GM18868 (cell line): ENCODE data around the gene LRRC8C.

Source experiments
- ATAC-seq: cut with Tn5 transposase; IDR thresholded peaks from one replicate; pipeline ENCODE4 v1.9.1; 2021; ENCODE audit warnings: mild to moderate bottlenecking, moderate library complexity; ENCODE audit not compliant: unreplicated experiment

Gene LRRC8C

DNA sequence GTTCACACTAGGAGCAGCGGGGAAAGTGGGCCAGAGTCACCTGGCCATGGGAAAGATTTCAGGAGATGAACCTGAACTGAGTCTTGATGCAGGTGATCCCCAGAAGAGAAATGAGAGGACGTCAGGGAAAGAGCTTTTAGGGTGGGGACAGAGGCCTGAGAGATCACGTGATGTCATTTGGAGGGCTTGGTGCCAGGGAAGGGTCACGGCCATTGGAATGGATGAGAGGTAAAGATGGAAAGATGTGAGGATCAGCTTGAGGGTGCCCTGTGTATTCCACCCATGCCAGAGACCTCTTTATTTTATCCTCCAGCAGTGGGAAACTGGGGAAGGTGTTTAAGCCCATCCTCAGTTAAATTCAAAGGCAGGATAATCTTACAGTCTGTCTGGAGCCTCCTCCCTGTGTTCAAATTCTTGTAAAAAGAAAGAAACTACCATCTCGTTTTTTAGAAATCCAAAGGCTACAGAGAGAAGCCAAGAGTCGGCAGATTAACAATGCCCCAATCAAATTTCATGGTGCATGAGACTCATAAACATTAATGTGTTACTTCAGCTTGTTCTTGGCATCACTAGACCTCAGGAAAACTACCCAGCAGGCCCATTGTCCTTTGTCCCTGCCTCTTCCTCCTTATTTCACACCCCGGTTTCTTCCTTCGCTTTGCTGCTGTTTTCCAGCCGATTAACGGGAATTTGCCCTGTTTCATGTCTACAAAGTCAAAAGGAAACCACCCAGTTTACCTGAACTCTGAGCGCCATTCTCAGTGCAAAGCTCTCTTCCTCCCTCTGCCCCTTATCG is 94.8 kb downstream of the LRRC8C start:
- ATAC-seq: no peak

DNA sequence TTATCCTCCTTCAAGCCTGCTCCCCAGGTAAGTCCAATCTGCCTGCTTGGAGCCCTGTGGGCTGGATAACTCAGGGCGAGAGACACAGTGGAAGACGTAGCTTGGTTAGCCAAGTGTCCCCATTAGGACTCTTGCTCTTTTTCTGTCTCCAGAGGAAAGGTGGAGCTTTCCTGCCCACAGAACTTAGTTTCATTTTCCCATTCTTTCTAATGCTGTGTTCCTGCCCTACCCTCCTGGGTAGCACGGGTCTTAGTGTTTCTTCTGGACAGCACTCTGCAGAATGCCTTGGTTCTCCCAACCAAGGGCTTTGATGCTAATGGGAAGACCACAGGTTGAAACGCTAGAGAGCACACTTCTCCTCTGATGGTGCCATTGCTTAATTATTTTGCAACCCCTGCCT is 95.5 kb downstream of the LRRC8C start:
- ATAC-seq: no peak

- no peak for ATAC-seq
These were observed 99.3 kb downstream of the LRRC8C start for GRCh38 chr1:89732206-89732605.

DNA sequence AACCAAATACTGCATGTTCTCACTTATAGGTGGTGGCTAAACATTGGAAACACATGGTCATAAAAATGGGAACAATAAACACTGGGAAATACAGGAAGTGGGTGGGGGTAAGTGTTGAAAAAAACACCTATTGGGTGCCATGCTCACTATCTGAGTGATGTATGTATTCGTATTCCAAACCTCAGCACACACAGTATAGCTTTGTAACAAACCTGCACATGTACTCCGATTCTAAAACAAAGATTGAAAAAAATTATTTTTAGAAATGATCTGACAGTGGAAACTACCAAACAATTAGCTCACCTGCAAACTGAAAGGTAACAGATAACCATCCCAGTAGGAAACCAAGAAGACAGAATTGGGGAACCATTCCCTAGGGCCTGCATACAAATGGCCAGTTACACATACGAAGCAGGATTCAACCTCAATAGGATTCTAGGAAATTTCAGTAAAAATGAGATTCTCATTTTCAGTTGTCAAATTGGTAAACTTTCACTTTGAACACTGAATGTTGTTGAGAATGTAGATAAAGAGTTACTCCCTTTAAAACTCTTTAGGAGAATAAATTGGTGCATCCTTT is 99.8 kb downstream of the LRRC8C start:
- no peak for ATAC-seq

GRCh38 chr1:89733748-89734147 is 100.8 kb downstream of the LRRC8C start:
- ATAC-seq: no peak

GRCh38 chr1:89734442-89734841 is 101.5 kb downstream of the LRRC8C start:
- ATAC-seq: no peak

DNA sequence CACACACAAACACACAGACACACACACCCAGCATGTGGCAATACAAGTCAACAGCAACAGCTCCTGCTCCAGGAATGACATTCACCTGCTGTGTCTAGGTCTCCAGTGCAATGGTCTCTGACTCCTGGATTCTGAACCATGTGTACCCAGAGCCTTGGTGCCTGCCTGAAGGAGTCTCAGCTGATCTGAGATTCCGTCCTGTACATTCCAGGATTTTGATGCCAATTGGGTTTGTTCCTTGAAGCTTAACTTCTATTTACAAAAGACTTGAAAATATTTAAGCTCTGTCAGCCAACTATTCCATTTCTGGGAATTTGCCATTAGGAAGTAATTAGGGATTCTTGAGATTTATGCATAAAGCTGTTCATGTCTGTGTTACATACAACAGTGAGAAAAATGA is 102.6 kb downstream of the LRRC8C start:
- ATAC-seq: no peak

DNA sequence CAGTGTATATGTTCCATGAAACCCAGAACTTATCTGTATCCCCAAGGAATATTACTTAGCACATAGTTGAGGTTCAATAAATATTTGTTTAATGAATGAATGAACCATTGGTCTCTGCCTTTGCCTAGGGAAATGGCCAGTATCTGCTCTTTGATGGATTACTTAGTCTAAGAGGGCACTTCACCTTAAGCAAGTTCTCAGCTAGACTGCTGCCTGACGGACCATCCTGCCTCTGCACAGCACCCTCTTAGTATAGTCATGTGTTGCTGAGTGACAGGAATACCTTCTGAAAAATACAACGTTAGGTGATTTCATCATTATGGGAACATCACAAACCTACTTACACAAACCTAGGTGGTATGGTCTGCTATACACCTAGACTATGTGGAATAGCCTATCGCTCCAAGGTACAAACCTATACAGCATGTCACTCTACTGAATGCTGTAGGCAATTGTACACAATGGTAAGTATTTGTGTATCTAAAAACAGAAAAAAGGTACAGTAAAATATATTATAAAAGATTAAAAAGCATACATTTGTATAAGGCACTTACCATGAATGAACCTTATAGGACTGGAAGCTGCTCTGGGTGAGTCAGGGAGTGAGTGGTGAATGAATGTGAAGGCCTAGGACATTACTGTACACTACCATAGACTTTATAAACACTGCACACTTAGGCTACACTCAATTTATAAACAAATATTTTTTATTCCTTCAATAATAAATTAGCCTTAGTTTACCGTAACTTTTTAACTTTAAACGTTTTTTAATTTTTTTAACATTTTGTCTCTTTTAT is 104.2 kb downstream of the LRRC8C start:
- ATAC-seq: no peak

DNA sequence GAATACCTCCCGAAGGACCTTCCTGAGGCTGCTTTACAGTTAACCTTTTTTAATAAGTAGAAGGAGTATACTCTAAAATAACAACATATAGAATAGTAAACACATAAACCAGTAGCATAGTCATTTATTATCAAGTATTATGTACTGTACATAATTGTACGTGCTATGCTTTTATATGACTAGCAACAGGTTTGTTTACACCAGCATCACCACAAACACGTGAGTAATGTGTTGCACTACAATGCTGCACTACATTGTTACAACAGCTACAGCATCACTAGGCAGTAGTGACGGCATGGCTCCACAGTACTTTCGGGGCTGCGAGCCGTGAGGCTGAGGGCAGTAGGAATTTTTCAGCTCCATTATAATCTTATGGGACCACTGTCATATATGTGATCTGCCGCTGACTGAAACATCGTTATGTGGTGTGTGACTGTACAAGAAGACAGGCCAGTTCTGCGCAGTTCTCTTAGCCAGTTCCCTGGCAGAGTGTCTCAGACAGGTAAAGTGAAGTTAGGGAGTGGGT is 105.1 kb downstream of the LRRC8C start:
- ATAC-seq: no peak

DNA sequence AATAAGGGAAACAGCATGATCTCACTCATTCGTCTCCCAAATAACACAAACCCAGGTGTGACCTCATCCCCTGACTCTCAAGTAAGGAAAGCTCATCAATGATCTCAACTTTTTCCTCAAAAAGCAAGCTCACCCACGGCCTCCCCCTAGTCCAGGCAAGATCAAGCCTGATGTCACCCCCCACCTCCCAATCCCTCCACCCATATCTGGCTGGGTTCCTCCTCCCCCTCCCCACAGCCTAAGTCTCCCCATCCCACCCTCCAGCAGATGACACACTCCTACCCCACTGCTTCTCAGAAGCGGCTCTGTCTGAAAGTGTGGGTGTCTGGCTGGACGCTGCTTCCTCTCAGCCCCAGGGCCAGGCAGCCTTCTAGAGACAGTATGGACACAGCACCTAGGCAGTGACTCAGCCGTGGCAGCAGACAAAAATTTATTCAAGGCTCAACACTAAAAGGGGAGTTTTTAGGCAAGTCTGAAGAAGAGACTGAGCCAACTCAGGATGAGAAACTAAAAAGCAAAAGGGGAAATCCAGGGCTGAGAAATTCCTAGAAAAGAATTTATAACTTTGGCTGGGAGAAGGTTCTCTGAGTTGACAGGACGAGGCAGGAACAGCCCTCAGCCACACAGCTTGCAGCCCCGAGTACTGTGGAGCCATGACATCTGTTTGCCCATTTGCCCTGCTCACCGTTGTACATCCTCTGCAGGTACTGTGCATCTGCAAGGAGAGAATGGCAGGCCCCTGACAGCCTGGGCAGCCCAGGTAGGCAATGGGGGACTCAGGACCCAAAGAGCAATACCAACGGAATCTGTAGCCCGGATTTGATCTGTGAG is 106.3 kb downstream of the LRRC8C start:
- ATAC-seq: peak; percentile 82

DNA sequence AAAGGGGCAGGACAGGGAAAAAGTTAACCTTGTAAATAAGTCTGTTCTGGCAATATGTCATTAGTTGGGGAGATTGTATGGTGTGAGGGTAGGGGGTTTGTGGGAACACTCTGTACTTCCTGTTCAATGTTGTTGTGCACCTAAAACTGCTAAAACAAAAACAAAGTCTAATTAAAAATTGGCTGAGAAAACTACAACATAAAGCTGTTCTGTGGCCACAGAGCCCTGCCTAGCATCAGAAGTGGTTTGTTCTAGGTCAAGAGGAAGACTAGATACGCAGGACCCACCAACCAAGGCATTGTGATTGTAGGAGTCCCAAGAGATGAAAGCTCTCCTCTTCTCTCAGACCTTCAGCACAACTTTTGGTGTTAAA is 106.9 kb downstream of the LRRC8C start:
- no peak for ATAC-seq

DNA sequence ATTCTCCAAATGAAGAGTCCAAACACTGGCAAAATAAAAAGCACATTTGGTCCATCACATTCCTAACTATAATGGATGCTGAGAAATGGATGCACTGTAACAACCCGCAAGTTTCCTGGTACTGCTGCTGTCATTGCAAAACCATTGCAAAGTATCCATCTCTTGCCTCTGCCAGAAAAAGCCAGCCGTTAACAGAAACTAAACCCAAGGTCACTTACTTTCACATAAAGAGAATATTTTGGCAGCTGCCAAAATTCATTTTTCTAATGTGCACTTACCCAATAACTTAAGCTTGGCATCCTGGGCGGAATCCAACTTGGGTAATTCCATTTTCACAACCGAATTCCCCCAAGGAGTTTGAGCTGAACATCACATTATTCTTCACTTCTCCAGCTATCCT is 110.9 kb downstream of the LRRC8C start:
- ATAC-seq: no peak

GRCh38 chr1:89746424-89747149 is 113.7 kb downstream of the LRRC8C start:
- ATAC-seq: no peak

GRCh38 chr1:89753761-89754160 is 120.8 kb downstream of the LRRC8C start:
- no peak for ATAC-seq

DNA sequence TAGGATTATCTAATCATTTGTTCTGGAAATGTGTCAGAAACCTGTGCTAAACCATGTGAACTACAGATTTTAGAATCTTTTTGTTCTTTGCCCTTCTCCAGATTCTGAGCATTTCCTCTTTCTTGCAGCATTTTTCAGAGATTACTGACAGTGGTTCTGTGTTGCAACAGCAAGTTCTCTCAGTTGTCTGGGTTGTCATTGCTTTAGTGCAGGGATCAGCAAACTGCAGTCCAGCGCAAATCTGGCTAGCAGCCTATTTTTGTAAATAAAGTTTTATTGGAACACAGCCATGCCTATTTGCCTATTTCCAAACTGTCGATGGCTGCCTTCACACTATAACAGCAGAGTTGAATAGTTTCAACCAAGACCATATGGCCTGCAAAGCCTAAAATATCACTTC is 121.6 kb downstream of the LRRC8C start:
- no peak for ATAC-seq

DNA sequence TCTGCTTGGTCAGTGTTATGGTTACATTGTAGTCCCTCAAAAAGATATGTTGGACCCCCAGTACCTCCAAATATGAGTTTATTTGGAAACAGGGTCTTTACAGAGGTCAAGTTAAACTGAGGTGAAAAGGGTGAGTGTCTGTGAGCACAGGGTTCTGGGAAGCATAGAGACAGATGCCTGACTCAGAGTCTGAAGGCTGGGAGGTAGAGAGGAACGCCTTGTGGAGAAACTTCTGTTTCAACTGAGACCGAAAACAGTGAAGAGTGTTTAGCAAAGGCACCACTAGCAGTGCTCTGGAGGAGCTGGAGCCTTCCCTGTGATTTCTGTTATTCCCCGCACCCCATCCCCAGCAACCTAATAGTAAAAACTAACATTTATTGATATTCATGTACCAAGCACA is 122.7 kb downstream of the LRRC8C start:
- no peak for ATAC-seq

DNA sequence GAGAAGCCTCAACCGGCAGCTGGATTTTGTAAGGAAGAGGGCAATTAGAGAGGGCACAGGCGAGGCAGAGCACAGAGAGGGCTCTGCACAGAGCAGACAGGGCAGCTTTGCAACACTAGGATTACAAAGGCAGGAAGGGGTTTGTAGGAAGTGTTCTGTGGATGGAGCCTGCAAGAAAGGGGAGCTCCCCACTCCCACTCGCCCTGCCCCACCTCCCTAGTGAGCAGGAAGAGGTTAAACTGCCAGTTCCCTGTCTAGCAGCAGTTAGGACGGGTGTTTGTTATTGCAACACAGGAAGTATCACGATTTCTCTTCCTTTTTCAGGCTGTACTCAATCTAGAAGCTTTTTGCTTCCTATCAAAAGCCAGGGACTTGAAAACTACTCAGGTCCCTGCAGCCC is 124.6 kb downstream of the LRRC8C start:
- peak; percentile 52 for ATAC-seq

- no peak for ATAC-seq
These were observed 125.2 kb downstream of the LRRC8C start for GRCh38 chr1:89758156-89758555.

- ATAC-seq: no peak
These were observed 126.1 kb downstream of the LRRC8C start for GRCh38 chr1:89759036-89759435.

- ATAC-seq: no peak
These were observed 127.6 kb downstream of the LRRC8C start for GRCh38 chr1:89760496-89760895.
